GM21723 (cell line): ENCODE results near the gene PTGDR2.

Source experiments
- ATAC-seq: cut with Tn5 transposase; IDR thresholded peaks from one replicate; pipeline ENCODE4 v1.9.1; 2021; ENCODE audit warnings: mild to moderate bottlenecking, moderate library complexity; ENCODE audit not compliant: unreplicated experiment

Gene PTGDR2

DNA sequence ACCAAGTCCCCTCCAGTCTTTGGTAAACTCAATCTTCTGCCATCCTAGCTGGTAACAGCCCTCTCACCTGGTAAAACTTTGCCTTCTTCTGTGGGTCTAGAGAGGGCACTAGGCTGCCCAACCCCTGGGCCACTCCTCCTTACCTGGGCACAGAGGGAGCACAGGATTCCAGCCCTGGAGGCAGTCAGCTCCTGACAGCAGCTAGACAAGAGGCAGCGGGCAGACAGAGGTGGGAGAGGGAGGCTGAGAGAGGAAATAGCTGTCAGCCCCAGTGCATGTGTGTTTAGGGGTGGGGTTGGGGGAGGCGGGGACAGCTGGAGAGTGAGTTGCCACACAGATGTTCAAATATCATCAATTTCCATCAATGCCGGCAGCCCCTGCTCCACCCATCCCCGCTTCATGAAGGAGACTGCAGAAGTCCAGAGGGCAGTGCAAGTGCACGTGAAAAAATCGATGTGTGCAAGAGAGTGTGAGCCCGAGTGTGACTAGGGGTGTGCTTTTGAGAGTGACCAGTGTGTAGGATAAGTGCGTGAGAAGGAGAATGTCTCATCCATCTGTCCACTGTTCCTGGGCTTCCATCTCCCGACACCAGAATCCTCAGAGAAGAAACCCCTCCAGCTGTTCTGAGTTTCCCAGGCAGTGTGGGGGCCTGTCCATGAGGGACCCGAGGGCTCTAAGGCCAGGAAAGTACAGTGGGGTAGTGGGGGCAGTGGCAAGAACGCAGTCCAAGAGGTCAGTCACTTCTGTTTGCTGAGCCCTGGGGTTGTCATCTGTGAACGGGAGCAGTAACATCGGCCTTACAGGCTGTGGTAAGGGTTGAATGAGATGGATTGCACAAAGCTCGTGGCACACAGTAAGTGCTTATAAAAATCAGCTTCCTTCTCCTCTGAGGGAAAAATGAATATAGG, at the start of gene PTGDR2:
Gene PTGDR2 (minus strand): TSS at position 225 of the 908 bp plus-strand sequence. CDS start 2,228 bp downstream, outside the sequence.
- no peak for ATAC-seq

DNA sequence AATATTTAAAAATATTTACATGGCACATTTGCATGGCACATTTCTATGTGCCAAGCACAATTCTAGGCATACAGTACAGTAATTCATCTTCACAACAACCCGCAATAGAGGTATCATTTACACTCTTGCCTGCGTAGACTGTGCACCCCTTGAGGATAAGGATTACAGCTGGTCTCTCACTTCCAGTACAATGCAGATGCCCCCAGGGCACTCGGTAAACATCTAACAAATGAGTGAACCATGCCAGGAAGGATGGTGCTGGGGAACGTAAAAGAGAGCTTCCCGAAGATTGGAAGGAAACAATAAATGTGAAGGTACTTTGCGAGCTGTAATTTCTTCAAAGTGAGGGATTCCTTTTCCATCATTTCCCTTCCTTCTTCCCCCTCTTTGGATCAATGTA, 49.3 kb upstream of the PTGDR2 start:
- no peak for ATAC-seq

DNA sequence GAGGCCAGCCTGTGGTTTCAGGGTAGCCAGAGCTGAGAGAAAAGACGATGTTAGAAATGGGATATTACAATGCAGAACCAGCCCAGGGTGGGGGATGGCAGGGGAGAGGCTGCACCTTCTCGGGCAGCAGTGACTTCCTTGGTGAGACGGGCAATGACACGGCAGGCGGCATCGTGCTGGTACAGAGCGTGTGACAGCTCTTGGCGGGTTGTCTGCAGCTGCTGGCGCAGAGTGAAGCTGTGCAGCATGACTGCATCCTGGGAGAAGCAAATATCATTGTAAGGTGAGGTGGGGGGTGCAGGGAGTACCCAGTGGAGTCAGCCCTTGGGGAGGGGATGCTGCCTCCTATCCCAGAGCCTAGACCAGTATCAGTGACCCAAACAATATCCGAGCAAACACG, 46.9 kb upstream of the PTGDR2 start:
- no peak for ATAC-seq

DNA sequence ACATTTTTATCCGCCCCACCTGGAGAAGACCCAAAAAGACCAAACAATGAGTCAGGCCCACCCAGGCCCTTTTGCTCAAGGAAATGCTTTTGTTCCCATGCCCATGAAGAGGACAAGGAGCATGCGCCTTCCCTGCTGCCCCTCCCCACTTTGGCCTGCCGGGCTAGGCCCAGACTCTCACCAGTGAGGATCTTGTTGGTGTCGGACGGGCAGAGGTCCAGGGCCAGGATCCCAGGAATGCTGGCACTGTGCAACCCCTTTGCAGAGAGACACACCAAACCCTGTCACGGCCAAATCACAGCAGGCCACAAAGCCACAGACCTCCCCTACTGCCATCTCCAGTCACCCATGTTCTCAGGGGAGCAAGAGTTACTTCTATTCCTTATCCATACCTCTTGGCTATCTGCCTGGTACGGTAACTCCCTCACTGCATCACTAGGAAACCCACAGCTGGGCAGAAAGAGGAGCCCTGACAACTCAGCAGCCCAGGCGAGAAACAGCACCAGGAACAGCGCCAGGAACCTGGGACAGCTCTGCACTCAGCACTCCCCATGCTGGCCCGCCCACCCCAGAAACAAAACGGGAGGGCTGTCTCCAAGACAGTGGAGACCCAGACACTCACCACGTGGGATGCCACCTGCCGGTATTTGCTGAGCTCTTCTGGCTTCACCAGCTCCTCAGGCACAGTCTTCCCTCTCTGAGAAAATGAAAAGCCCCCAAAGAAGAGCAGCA, 45.1 kb upstream of the PTGDR2 start:
- ATAC-seq, result no peak

DNA sequence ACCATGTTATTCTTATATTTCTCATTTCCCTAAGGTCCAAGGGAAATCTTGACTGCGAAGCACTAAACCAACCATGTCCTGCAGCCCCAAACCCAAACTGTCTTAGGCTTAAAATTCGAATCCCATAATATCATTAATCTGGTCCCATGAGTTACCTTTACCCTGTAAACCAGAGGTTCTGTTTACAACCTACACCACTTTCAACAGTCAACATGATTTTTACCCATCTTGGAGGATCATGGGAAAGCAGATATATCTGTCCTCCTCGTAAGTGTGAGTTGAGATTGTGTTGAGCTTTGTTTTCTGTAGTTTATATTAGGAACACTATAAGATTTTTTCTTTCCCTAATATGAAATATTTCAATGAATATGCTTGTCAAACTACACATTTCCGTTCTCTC, 44.2 kb upstream of the PTGDR2 start:
- no peak for ATAC-seq

DNA sequence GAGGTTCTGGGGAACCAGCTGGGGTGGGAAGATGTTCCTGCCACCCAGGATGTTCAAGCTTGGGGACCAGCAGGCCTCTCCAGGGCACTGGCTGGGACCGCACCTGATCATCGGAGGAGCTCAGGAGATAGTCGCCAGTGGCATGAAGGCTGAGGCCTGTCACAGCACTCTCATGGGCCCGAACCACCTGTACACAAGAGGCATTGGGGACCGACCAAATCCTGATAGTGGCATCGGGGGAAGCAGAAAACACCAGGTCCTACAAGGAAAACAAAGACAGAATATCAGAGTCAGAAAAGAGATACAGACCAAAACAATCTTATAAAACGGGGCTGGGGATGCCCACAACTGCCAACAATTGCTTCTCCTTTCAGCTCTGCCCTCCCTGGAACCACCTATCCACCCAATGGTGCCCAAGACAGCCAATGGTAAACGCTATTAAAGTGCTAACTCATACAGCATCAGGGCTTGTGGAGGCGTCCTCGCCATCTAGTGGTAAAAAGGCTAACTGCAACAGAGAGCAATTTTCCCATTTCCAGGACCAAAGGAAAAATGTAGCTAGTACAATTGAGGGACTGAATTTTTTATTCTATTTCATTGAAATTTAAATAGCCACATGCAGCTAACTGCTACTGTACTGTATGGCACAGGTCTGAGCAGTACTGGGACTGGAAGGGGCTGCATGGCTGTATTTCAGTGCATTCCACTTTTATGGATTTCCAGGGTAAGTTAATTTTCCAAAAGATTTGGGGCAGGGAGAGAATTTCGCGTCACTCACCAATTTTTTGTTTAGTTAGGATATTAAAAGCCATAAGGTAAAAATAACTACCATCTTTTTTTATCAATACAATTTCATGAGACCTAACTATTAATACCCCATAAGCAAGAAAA, 43.5 kb upstream of the PTGDR2 start:
- ATAC-seq, result no peak

DNA sequence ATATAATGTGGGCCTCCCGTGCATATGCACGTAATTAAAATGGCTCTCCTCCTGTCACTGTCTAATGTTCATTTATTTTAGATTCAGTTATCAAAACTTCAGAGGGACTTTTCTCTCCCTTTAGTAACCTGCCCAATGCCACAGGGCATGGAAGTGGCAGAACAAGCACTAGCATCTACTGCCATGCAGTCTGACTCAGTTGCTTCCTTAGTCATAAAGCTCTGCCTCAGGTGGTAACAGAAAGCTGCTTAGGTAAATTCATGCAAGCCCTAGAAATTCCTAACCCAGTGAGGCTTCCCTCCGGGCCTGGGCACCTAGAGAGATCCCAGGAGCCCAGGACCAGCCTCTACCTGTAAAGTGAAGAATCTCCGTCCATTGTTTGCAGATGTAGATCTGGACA, 41.7 kb upstream of the PTGDR2 start:
- no peak for ATAC-seq

DNA sequence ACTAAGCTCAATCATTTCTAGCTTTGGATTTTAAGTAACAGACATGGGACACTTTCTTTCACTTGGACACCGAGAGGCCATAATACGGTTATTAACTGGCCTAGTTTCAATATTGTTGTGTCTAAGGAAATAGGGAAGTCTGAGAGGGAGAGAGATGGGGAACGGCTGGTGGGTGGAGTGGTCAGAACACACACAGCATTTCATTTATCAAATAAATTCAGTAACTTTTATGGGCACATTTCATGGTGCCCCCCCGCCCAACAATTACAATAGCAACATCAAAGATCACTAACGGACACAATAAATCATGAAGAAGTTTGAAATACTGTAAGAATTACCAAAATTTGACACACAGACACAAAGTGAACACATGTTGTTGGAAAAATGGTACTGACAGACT, 39.9 kb upstream of the PTGDR2 start:
- no peak for ATAC-seq

DNA sequence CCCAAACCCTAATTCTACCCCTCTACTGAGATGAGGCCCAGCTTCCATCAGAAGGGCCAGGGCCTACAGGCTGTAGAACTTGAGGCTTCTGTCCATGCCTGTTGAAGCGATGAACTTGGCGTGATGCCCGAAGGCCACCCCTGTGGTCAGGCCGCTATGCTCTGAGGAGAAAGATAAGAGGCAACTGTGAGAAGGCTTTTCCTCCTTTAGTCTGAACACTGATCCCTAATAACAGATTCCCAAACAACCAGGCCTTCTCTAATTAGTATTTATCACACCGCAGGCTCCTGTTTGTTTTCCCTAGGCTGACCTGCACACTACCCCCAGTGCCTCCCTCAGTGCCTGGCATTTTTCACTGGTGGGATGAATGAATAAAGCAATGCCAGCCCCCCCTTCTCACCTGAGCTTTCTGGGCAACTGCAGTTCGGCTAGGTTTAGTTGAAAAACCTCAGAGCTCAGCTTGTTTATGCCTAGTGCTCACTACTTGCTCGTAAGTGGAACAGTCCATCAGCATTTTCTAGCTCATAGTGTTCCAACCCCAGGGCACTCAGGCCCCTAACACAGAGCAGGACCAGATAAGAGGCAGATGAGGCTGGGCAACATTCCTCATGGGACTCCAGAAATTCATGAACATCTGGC, 35.5 kb upstream of the PTGDR2 start:
- ATAC-seq, result no peak

DNA sequence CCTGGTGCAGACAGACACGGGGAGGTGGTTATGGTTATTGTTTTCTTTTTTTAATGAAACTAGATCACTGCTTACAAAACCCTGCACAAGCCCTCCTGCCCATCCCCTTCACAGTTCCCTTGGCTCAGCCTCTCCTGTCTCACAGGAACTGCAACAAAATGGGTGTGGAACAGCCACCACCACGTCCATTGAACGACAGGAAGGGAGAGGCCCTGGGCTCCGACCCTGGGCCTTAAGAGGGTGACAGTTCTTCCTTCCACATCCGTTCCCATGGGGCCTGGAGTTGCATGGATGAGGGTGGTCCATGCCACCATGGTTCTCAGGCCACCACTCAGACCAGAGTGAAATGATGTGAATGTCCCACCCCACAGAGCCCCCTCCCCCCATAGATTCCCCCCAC, 34.9 kb upstream of the PTGDR2 start:
- ATAC-seq, result no peak

DNA sequence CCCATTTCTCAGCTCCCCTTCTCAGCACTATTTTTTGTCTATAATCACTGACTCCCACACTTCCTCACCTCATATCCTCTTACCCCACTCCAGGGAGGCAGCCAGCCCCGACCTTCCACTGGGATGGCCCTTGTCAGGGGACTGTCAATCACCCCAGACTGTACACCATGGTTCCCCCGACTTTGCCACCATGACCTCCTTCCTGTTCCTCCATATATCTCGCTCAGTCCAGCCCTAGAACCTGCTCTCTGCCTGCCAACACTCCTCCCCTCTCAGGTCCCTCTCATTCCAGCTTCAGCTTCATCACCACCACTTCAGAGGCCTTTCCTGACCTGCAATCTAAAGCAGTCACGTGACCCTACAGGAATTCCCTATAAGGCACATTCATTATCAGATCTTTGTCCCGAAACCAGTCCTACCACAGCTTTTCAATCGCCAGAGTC, 34.1 kb upstream of the PTGDR2 start:
- ATAC-seq, result no peak

DNA sequence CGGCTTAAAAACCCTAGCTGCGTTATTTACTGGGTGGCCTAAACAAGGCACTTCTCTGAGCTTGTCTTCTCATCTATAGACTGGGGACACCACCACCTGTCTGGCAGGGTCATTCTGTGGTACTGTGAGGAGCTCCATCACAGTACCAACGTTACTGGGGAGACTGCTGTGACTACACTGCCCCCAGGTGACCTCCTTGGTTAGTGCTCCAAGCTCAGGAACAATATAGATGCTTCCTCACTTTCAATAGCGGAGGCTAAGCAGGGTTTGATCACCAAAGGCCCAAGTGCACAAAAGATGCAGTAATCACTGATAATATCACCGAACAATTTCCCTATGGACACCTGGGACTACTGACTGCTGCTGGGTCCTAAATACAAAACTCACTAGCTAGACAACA, 31.8 kb upstream of the PTGDR2 start:
- ATAC-seq, result peak; percentile 68

DNA sequence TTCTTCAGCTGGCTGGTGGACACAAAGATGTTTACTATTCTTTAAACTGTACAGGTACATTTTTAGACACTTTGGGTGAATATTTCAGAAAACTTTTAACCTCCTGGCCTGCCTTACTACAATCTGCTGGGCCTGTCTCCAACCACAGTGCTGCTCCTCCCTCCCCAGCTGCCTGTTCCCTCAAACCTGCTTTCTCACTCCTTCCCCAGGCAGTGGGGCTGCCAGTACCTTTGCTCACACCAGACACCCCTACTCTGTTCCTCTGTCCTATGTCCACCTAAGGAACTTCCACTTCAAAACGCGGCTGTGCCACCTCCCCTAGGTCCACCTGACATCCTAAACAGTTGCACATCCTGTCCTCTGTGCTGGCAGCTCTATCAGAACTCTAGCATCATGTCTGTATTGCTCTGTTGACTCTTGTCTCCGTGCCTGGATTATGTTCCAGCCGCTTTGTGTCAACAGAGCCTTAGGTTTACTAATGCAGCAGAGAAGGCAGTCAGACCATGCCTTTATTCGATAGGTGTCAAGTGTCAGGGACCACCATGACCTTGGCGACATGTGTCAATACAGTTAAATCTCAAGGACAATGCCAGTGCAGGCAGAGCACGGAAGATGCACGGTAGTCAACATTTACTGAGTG, 25.0 kb upstream of the PTGDR2 start:
- ATAC-seq, result no peak

DNA sequence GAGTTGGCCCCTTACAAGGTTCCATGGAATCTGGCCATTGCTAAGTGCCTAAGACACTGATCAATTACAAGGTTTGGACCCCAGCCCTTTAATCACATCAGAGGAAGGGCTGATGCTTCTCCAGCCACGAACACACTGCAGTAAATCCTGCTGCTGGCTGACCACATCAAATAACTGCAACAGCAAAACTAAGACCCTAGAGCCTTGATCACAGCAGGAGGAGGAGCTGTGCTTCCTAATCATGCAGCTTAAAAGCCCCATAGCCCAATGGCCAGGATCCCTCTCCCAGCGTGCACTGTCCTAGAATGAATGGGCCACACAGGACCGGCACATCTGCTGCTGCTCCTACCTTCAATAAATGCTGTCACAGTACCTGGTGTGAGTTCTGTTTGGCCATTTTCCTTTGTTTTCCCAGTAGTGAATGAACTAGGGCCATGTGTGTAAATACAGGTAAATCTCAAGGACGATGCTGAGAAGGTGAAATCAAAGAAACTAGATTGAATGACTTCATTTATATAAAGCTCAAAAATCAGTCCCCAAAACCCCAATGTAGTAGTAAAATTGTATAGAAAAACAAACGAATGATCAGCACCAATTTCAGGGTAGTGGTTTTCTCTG, 24.3 kb upstream of the PTGDR2 start:
- no peak for ATAC-seq

DNA sequence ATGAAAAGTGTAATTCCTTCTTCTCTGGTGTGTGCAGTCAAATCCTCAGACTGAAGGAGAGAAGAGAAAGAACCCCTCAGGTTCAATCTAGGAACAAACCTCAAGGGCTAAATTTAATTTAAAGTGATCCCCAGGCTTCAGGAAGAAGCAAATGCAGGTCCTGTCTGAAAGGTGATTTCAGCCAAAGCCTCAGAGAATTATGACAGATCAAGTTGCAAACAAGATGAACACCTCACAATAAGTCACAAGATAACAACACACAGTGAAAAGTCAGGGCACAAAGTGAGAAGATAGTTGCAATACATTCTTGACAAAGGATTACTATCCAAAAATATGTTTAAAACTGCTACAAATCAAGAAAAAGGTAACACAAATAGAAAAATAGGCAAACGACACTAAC, 23.4 kb upstream of the PTGDR2 start:
- ATAC-seq, result no peak

DNA sequence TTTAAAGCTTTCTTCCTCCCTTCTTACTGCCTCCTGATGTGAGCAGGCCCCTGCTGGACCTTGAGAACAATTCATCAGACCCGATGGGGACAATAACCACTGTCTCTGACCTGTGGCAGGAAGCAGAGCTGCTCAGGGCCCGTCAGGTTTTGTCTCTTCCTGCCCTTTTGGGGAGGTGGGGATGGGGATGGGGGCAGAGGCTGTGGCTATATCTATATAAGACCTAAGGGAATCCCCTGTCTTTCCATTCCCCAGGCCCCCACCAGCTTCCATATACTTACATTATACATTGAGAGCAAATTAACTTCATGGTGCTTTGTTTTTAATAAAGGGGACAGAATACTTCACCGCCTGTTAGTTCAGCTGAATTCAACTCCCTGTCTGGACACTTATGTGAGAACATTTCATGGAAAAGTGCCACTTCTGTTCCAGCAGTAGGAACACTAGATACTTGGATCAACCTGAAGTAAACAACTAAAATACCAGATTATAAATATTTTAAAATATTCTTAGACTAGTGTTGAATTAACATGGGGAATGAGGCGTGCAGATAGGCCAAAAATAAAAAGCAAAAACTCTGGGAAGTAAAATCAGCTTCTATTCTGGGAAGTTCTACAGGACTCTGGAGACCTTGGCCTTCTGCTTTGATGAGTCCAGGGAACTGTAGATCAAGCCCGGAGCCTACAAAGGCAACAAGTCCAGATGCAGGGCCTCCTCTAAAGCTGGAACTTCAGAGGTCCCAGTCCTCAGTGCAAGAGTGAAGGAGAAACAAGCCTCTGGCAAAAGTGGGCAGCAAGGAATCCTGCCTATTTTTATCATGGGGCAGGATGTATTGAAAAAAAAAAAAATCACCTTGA, 22.7 kb upstream of the PTGDR2 start:
- ATAC-seq, result no peak

DNA sequence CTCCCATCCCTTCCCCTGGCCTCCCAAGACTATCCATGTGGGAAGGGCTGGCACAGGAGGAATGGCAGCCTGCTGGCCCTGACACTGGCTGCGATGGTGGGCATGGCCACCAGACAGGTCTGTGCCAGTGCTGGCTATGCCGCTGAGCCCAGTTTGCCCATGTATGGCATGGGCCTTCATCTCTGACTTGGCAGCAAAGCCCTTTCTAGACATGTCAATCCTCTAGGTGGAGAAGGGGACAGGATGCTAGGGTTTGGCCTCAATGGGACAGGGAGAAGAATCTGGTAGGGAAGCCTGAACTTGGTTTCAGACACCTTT, 20.4 kb upstream of the PTGDR2 start:
- ATAC-seq, result no peak

DNA sequence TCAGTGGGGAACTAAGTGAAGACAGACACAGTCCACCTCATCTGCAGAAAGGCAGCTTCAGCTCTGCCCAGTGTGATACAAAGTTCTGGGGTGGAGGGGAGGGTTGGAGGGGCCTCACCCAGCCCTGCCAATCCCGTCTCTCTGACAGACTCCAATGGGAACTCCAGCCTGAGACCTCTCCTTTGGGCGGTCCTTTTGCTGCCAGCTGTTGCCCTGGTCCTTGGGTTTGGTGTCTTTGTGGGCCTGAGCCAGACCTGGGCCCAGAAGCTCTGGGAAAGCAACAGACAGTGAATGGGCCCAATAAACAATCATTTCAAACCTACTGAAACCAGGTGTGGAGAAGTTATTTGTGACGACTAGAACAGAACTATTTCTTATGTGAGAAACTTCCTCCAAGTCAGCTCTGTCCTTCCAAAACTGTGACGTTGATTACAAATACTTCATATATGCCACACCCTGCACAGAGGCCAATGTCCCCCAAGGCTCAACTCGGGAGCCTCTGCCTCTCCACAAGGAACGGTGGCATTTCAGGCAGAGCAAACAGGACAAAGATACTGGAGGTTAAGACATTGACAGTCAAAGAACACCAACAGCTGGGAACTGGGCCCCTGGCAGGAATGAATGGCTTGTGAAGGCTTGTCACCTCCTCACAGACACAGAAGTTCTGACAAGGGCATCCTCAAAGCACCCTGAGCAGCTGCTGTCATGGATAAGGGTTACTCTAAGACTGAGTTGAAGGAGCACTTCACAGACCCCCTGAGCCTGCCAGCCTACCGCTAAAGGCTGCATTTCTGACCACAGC, 19.8 kb upstream of the PTGDR2 start:
- ATAC-seq, result no peak
